ENCODE results near the gene KIF6. TPM values are rescaled to one million over a fixed set of nuclear protein-coding genes. Genes with fewer than 3 reads are reported as not detected.

The KIF6 gene
- total RNA-seq, 2 experiments from 2014 or later: not detected

- H3K4me3 ChIP-seq (ENCODE audit: low read length): no peak overlapping the region
- DNase-seq (no peak), ATAC-seq (ENCODE audit: poor library complexity) (no peak)
- no peak for TF ChIP-seq CTCF (IDR thresholded peaks at IDR 0.05)
- no peaks in the 10 kb centered on the region for H3K4me1 Mint-ChIP-seq (ENCODE audit: low read depth)
- H3K4me3 Mint-ChIP-seq: no peak overlapping the region
- H3K9me3 ChIP-seq (ENCODE audit: control insufficient read depth in 1 of 2, insufficient read depth in 1 of 2, low read length in 2 of 2): no peaks in the 10 kb centered on the region
- intact Hi-C loops (cut with DNase I, micrococcal nuclease): no loop called here
- H3K27me3 Mint-ChIP-seq: peaks cover 5% of the 10 kb centered on the region
- H3K9me3 Mint-ChIP-seq: no peaks in the 10 kb centered on the region
- ChIA-PET CTCF (no interaction called here), POLR2A (interaction anchor here (0.6 kb wide), 1 partner anchor 39 kb away, joined by 3 read pairs; no protein-coding TSS in a partner anchor)
- no peaks in the 10 kb centered on the region for H3K36me3 ChIP-seq (ENCODE audit: insufficient read depth, low read length)
- H3K4me1 ChIP-seq (ENCODE audit: insufficient read depth, low read length): no peaks in the 10 kb centered on the region
- H3K36me3 Mint-ChIP-seq (ENCODE audit: low read depth): no peaks in the 10 kb centered on the region
- no peaks in the 10 kb centered on the region for H3K27me3 ChIP-seq (ENCODE audit: control insufficient read depth in 1 of 2, insufficient read depth in 2 of 2, low read length in 2 of 2)
- H3K27ac Mint-ChIP-seq: no peak overlapping the region
- no peak overlapping the region for H3K27ac ChIP-seq (ENCODE audit: low read depth in 1 of 2, low read length in 2 of 2)
These were observed 158.1 kb downstream of the KIF6 start for GRCh38 chr6:39567091-39567490.

- H3K27ac ChIP-seq (ENCODE audit: low read depth in 1 of 2, low read length in 2 of 2): no peak overlapping the region
- Mint-ChIP-seq H3K4me1 (ENCODE audit: low read depth) (no peaks in the 10 kb centered on the region), H3K4me3 (no peak overlapping the region), H3K27me3 (peaks cover 5% of the 10 kb centered on the region), H3K36me3 (ENCODE audit: low read depth) (no peaks in the 10 kb centered on the region), H3K9me3 (no peaks in the 10 kb centered on the region), H3K27ac (no peak overlapping the region)
- no peaks in the 10 kb centered on the region for H3K36me3 ChIP-seq (ENCODE audit: insufficient read depth, low read length)
- ATAC-seq (ENCODE audit: poor library complexity): no peak
- no peaks in the 10 kb centered on the region for H3K27me3 ChIP-seq (ENCODE audit: control insufficient read depth in 1 of 2, insufficient read depth in 2 of 2, low read length in 2 of 2)
- intact Hi-C loops (cut with DNase I, micrococcal nuclease): no loop called here
- no peaks in the 10 kb centered on the region for H3K9me3 ChIP-seq (ENCODE audit: control insufficient read depth in 1 of 2, insufficient read depth in 1 of 2, low read length in 2 of 2)
- no peak for DNase-seq
- H3K4me3 ChIP-seq (ENCODE audit: low read length): no peak overlapping the region
- POLR2A ChIA-PET: no interaction called here
- CTCF ChIA-PET: no interaction called here
- H3K4me1 ChIP-seq (ENCODE audit: insufficient read depth, low read length): no peaks in the 10 kb centered on the region
- no peak for TF ChIP-seq CTCF (IDR thresholded peaks at IDR 0.05)
These were observed 158.8 kb downstream of the KIF6 start for GRCh38 chr6:39566456-39566855.

- ATAC-seq (ENCODE audit: poor library complexity): no peak
- DNase-seq: no peak
- TF ChIP-seq CTCF (IDR thresholded peaks at IDR 0.05): no peak
- ChIA-PET POLR2A (no interaction called here), CTCF (no interaction called here)
- H3K27me3 ChIP-seq (ENCODE audit: control insufficient read depth in 1 of 2, insufficient read depth in 2 of 2, low read length in 2 of 2): no peaks in the 10 kb centered on the region
- no peak overlapping the region for H3K27ac ChIP-seq (ENCODE audit: low read depth in 1 of 2, low read length in 2 of 2)
- H3K36me3 Mint-ChIP-seq (ENCODE audit: low read depth): no peaks in the 10 kb centered on the region
- no peak overlapping the region for H3K27ac Mint-ChIP-seq
- no peaks in the 10 kb centered on the region for H3K36me3 ChIP-seq (ENCODE audit: insufficient read depth, low read length)
- H3K4me1 Mint-ChIP-seq (ENCODE audit: low read depth): no peaks in the 10 kb centered on the region
- no peaks in the 10 kb centered on the region for H3K9me3 ChIP-seq (ENCODE audit: control insufficient read depth in 1 of 2, insufficient read depth in 1 of 2, low read length in 2 of 2)
- intact Hi-C loops (cut with DNase I, micrococcal nuclease): no loop called here
- H3K4me3 ChIP-seq (ENCODE audit: low read length): no peak overlapping the region
- H3K9me3 Mint-ChIP-seq: no peaks in the 10 kb centered on the region
- no peaks in the 10 kb centered on the region for H3K4me1 ChIP-seq (ENCODE audit: insufficient read depth, low read length)
- H3K4me3 Mint-ChIP-seq: no peak overlapping the region
- H3K27me3 Mint-ChIP-seq: peaks cover 4% of the 10 kb centered on the region
These were observed 159.3 kb downstream of the KIF6 start for GRCh38 chr6:39565956-39566355.
